Progenitor cell of endocrine pancreas (in vitro differentiated cells): ENCODE measurements around the gene SIDT1. TPM values are rescaled to one million over a fixed set of nuclear protein-coding genes. Genes with fewer than 3 reads are reported as not detected.
A peak's percentile ranks its signal among the peaks of the same experiment; 100 is the strongest.

Experiments
- DNase-seq: peaks from one replicate; pipeline ENCODE4 v3.0.0; 2021; ENCODE audit warnings: low spot score; ENCODE audit not compliant: unreplicated experiment
- H3K27ac Mint-ChIP-seq: 2 replicates; pipeline ENCODE4 v1.8.0; 2021; ENCODE audit warnings: mild to moderate bottlenecking, moderate library complexity, mixed read lengths
- H3K27me3 Mint-ChIP-seq: 2 replicates; pipeline ENCODE4 v1.8.0; 2021; ENCODE audit warnings: mixed read lengths
- H3K36me3 Mint-ChIP-seq: 2 replicates; pipeline ENCODE4 v1.8.0; 2022; ENCODE audit warnings: mixed read lengths; ENCODE audit not compliant: insufficient read depth
- H3K4me1 Mint-ChIP-seq: 2 replicates; pipeline ENCODE4 v1.8.0; 2021; ENCODE audit warnings: low read depth, mixed read lengths
- H3K4me3 Mint-ChIP-seq: 2 replicates; pipeline ENCODE4 v1.8.0; 2021; ENCODE audit warnings: low read depth, mild to moderate bottlenecking, moderate library complexity, mixed read lengths
- H3K9me3 Mint-ChIP-seq: 2 replicates; pipeline ENCODE4 v1.8.0; 2021; ENCODE audit warnings: low read depth, mixed read lengths
- CTCF ChIP-seq: fragments of 200-600 bp; sonication (generic); IDR thresholded peaks from one replicate; pipeline ENCODE4 v1.5.0; 2021; ENCODE audit warnings: antibody characterized with exemption, mild to moderate bottlenecking; ENCODE audit not compliant: unreplicated experiment
- total RNA-seq: library from RNA; stranded (reverse); gene quantifications from 2 replicates; pipeline ENCODE4 v1.2.1, GENCODE V29; 2021

The SIDT1 gene
- total RNA-seq, 1 donor from 2014 or later, result not detected

- DNase-seq, result no peak
- no peak for TF ChIP-seq CTCF
- Mint-ChIP-seq H3K27ac (peak overlapping the region; percentile 93), H3K36me3 (peaks cover 22% of the 10 kb centered on the region), H3K4me3 (peak overlapping the region; percentile 14), H3K9me3 (no peaks in the 10 kb centered on the region), H3K4me1 (peaks cover 52% of the 10 kb centered on the region), H3K27me3 (no peaks in the 10 kb centered on the region)
Observed at GRCh38 chr3:113663761-113664160, 131.4 kb downstream of the SIDT1 start.

GRCh38 chr3:113664523-113665094, 132.3 kb downstream of the SIDT1 start:
- no peaks in the 10 kb centered on the region for H3K27me3 Mint-ChIP-seq
- peak overlapping the region; percentile 93 for H3K27ac Mint-ChIP-seq
- peaks cover 54% of the 10 kb centered on the region for H3K4me1 Mint-ChIP-seq
- H3K9me3 Mint-ChIP-seq, result no peaks in the 10 kb centered on the region
- peaks cover 21% of the 10 kb centered on the region for H3K36me3 Mint-ChIP-seq
- DNase-seq, result no peak
- no peak overlapping the region for H3K4me3 Mint-ChIP-seq
- TF ChIP-seq CTCF, result no peak

GRCh38 chr3:113668015-113668414, 135.7 kb downstream of the SIDT1 start:
- DNase-seq, result no peak
- Mint-ChIP-seq H3K36me3 (peaks cover 18% of the 10 kb centered on the region), H3K27me3 (no peaks in the 10 kb centered on the region), H3K27ac (peak overlapping the region; percentile 82), H3K4me3 (no peak overlapping the region), H3K9me3 (no peaks in the 10 kb centered on the region), H3K4me1 (peaks cover 41% of the 10 kb centered on the region)
- TF ChIP-seq CTCF, result no peak

- no peaks in the 10 kb centered on the region for H3K9me3 Mint-ChIP-seq
- H3K27ac Mint-ChIP-seq, result no peak overlapping the region
- DNase-seq, result no peak
- no peak for TF ChIP-seq CTCF
- H3K27me3 Mint-ChIP-seq, result no peaks in the 10 kb centered on the region
- peaks cover 20% of the 10 kb centered on the region for H3K36me3 Mint-ChIP-seq
- peaks cover 13% of the 10 kb centered on the region for H3K4me1 Mint-ChIP-seq
- H3K4me3 Mint-ChIP-seq, result no peak overlapping the region
Observed at GRCh38 chr3:113673593-113673992, 141.2 kb downstream of the SIDT1 start.

- TF ChIP-seq CTCF, result no peak
- Mint-ChIP-seq H3K4me3 (no peak overlapping the region), H3K4me1 (peaks cover 8% of the 10 kb centered on the region), H3K27ac (no peak overlapping the region), H3K27me3 (no peaks in the 10 kb centered on the region), H3K9me3 (peaks cover 7% of the 10 kb centered on the region), H3K36me3 (peaks cover 22% of the 10 kb centered on the region)
- DNase-seq, result no peak
Observed at GRCh38 chr3:113676261-113676660, 143.9 kb downstream of the SIDT1 start.
